Ectodermal cell (in vitro differentiated cells): ENCODE data around the gene HERC4.

Experiments used
- H3K27ac ChIP-seq: 2 replicates; pipeline ENCODE4 v1.7.0; 2013; ENCODE audit warnings: mild to moderate bottlenecking, low read depth, low read length; ENCODE audit not compliant: insufficient read depth, poor library complexity, severe bottlenecking
- H3K27me3 ChIP-seq: 2 replicates; pipeline ENCODE4 v1.7.0; 2013; ENCODE audit warnings: mild to moderate bottlenecking, low read length; ENCODE audit not compliant: insufficient read depth, control insufficient read depth, poor library complexity, severe bottlenecking
- H3K36me3 ChIP-seq: one replicate; pipeline ENCODE4 v1.7.0; 2013; ENCODE audit warnings: low read length; ENCODE audit not compliant: control insufficient read depth, insufficient read depth
- H3K4me1 ChIP-seq: one replicate; pipeline ENCODE4 v1.7.0; 2013; ENCODE audit warnings: low read length; ENCODE audit not compliant: control insufficient read depth, insufficient read depth
- H3K4me3 ChIP-seq: 2 replicates; pipeline ENCODE4 v1.7.0; 2013; ENCODE audit warnings: low read depth, low read length, control low read depth; ENCODE audit not compliant: insufficient read depth
- H3K9me3 ChIP-seq: 2 replicates; pipeline ENCODE4 v1.7.0; 2013; ENCODE audit warnings: mild to moderate bottlenecking, low read length, moderate library complexity; ENCODE audit not compliant: control insufficient read depth
- WGBS, 2 experiments: methylation state at CpG; one replicate each; pipeline ENCODE4 v1.1.7; 2013; ENCODE audit warnings: missing lambda C conversion rate in 2 of 2; 5-methylcytosine and 5-hydroxymethylcytosine counted together

HERC4 gene

DNA sequence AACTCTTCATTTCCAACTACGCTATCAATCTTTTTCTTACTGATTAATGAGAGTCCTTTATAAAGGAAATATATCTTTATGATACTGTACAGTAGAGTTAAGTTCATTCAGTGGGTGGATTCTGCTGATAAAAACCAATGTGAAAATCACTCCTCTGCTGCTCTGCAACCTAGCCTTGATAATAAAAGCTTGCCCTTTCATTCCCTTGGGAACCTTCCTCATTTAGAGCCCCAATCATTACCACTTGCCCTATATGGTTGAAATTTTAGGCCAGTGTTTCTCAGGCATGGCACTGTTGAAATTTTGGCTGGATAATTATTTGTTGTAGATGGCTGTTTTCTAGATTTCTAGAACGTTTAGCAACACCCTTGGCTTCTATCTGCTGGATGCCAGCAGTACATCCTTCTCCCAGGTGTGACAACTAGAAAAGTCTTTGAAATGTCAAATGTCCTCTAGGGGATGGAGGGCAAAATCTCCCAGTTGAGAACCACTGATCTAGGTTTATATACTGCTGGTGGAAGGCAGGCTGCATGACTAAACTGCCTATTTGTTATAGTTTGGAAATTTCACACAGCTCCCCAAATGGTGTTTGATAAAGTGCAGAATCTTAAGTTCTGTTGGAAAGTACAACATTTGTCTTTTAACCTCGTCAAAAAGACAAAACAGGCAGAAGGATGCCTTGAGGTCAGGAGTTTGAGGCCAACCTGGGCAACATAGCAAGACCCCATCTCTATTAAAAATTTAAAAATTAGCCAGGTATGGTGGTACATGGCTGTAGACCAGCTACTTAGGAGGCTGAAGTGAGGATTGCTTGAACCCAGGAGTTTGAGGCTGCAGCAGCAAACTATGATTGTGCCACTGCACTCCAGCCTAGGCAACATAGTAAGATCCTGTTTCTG is 199.5 kb downstream of the HERC4 start:
- H3K36me3 ChIP-seq, result no peaks in the 10 kb centered on the region
- no peak overlapping the region for H3K27ac ChIP-seq
- no peaks in the 10 kb centered on the region for H3K27me3 ChIP-seq
- no peaks in the 10 kb centered on the region for H3K9me3 ChIP-seq
- no peaks in the 10 kb centered on the region for H3K4me1 ChIP-seq
- WGBS, 2 experiments, result 93 to 98% methylated on average over 2 of the region's 3 CpGs
- H3K4me3 ChIP-seq, result no peak overlapping the region
